Measurements from ENCODE around the gene ACTRT3. TPM values are rescaled to one million over a fixed set of nuclear protein-coding genes. Genes with fewer than 3 reads are reported as not detected.

The ACTRT3 gene
- total and polyA plus RNA-seq, 2 of the 13 experiments (the other 11 are each of a cell fraction or from before 2014, with no cell fraction given): 0.42 to 0.97 TPM

DNA sequence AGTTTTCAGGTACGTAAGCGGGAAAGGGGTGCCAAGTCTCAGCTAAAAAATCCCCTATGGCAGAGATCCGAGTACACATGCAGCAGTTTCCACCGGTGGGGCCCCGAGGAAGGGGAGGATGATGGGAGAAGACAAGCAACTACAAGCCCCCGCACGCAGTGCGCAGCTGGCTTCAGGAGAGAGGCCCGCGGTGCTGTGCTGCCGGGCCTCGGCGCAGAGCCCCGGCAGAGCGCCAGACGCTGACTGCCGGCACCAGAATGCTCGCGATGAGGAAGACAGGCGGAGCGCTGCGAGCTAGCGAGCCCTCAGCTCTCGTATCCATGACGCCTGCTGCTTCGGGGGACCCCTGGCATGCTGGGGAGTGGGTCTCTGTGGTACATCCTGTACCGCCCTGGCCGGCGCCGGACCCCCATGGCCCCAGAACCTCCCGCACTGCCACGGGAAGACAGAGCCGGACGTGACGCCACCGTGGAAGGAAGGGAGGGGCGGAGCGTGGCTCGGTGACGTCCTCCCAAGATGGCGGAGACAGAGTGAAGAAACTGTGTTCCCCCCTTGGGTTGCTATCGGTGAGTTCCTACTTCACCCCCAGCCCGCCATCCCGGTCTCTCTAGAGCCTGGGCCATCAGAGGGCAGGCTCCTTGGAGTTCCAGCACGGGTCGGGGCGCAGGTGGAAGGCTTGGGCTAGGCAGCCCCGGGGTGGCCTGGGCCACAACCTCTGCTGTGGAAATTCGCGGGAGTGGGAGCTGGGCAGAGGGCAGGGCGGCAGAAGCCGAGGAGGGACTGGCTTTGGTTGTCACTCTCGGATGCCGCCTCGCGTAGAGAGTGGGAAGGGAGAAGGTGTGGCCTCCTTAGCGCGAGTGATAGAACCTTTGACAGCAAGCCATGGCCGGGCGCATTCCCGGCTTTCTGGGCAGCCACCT, 3.8 kb upstream of the ACTRT3 start, which contains the start of gene MYNN (continued):
- TF ChIP-seq, protein P1, sequence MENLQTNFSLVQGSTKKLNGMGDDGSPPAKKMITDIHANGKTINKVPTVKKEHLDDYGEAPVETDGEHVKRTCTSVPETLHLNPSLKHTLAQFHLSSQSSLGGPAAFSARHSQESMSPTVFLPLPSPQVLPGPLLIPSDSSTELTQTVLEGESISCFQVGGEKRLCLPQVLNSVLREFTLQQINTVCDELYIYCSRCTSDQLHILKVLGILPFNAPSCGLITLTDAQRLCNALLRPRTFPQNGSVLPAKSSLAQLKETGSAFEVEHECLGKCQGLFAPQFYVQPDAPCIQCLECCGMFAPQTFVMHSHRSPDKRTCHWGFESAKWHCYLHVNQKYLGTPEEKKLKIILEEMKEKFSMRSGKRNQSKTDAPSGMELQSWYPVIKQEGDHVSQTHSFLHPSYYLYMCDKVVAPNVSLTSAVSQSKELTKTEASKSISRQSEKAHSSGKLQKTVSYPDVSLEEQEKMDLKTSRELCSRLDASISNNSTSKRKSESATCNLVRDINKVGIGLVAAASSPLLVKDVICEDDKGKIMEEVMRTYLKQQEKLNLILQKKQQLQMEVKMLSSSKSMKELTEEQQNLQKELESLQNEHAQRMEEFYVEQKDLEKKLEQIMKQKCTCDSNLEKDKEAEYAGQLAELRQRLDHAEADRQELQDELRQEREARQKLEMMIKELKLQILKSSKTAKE (CRISPR knock-in tag; IDR thresholded peaks at IDR 0.05; ENCODE audit: borderline replicate concordance): no peak; the same call in 1 of the 2 replicates
- TF ChIP-seq THAP11 (CRISPR knock-in tag; IDR thresholded peaks at IDR 0.05) (peak; percentile 90), ZNF570 (CRISPR knock-in tag; IDR thresholded peaks at IDR 0.05; ENCODE audit: borderline replicate concordance) (no peak), GATAD1 (CRISPR knock-in tag; IDR thresholded peaks at IDR 0.05) (peak; percentile 95), CEBPB (IDR thresholded peaks at IDR 0.05; ENCODE audit: borderline replicate concordance, low read depth, low read length) (peak; percentile 16; the same call in 1 of the 2 replicates), DMAP1 (CRISPR knock-in tag; IDR thresholded peaks at IDR 0.05) (peak; percentile 86; the same call in 1 of the 2 replicates), ISX (CRISPR knock-in tag; conservative IDR thresholded peaks at IDR 0.05) (0 out of 2 replicates have a peak, but pooled peaks have one; percentile 69), SP140L (CRISPR knock-in tag; IDR thresholded peaks at IDR 0.05; ENCODE audit: borderline replicate concordance) (no peak), ZNF468 (CRISPR knock-in tag; IDR thresholded peaks at IDR 0.05) (no peak), KDM1A (CRISPR knock-in tag; IDR thresholded peaks at IDR 0.05) (no peak), ZNF678 (CRISPR knock-in tag; IDR thresholded peaks at IDR 0.05) (peak; percentile 96; the same call in 1 of the 2 replicates), NR2F1 (CRISPR knock-in tag; IDR thresholded peaks at IDR 0.05) (no peak; a peak in 1 of 4 replicates), ZNF331 (CRISPR knock-in tag; IDR thresholded peaks at IDR 0.05) (peak; percentile 63), ZNF709 (CRISPR knock-in tag; IDR thresholded peaks at IDR 0.05) (peak; percentile 95)
- TF ChIP-seq, protein P2, sequence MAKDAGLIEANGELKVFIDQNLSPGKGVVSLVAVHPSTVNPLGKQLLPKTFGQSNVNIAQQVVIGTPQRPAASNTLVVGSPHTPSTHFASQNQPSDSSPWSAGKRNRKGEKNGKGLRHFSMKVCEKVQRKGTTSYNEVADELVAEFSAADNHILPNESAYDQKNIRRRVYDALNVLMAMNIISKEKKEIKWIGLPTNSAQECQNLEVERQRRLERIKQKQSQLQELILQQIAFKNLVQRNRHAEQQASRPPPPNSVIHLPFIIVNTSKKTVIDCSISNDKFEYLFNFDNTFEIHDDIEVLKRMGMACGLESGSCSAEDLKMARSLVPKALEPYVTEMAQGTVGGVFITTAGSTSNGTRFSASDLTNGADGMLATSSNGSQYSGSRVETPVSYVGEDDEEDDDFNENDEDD (CRISPR knock-in tag; IDR thresholded peaks at IDR 0.05; ENCODE audit: borderline replicate concordance): no peak; the same call in 1 of the 2 replicates
- TF ChIP-seq, protein P3, sequence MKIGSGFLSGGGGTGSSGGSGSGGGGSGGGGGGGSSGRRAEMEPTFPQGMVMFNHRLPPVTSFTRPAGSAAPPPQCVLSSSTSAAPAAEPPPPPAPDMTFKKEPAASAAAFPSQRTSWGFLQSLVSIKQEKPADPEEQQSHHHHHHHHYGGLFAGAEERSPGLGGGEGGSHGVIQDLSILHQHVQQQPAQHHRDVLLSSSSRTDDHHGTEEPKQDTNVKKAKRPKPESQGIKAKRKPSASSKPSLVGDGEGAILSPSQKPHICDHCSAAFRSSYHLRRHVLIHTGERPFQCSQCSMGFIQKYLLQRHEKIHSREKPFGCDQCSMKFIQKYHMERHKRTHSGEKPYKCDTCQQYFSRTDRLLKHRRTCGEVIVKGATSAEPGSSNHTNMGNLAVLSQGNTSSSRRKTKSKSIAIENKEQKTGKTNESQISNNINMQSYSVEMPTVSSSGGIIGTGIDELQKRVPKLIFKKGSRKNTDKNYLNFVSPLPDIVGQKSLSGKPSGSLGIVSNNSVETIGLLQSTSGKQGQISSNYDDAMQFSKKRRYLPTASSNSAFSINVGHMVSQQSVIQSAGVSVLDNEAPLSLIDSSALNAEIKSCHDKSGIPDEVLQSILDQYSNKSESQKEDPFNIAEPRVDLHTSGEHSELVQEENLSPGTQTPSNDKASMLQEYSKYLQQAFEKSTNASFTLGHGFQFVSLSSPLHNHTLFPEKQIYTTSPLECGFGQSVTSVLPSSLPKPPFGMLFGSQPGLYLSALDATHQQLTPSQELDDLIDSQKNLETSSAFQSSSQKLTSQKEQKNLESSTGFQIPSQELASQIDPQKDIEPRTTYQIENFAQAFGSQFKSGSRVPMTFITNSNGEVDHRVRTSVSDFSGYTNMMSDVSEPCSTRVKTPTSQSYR (CRISPR knock-in tag; IDR thresholded peaks at IDR 0.05; ENCODE audit: borderline replicate concordance): no peak; the same call in 1 of the 2 replicates
- TF ChIP-seq, protein P4, sequence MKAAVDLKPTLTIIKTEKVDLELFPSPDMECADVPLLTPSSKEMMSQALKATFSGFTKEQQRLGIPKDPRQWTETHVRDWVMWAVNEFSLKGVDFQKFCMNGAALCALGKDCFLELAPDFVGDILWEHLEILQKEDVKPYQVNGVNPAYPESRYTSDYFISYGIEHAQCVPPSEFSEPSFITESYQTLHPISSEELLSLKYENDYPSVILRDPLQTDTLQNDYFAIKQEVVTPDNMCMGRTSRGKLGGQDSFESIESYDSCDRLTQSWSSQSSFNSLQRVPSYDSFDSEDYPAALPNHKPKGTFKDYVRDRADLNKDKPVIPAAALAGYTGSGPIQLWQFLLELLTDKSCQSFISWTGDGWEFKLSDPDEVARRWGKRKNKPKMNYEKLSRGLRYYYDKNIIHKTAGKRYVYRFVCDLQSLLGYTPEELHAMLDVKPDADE (CRISPR knock-in tag; IDR thresholded peaks at IDR 0.05): no peak
